Right renal pelvis (tissue), 4 donors: ENCODE results near the gene WNT16. TPM values are rescaled to one million over a fixed set of nuclear protein-coding genes. Genes with fewer than 3 reads are reported as not detected.
"Not testable (repeated sequence)": the region's sequence is repeated elsewhere in the genome, so short reads cannot be mapped to it uniquely, and the experiment has no call there.

Experiments used
- DNase-seq, 4 donors: peaks; one replicate each; pipeline ENCODE4 v3.0.0-alpha.2; 2013; ENCODE audit warnings: low read depth in 4 of 4, low spot score in 3 of 4, missing footprints in 1 of 4
- polyA plus RNA-seq, 4 donors: library from polyadenylated mRNA; unstranded; fragments of 120-200 nt; gene quantifications; one replicate each; pipeline ENCODE4 v1.2.1, GENCODE V29; 2013; ENCODE audit not compliant: insufficient read length in 4 of 4

Gene WNT16
- polyA plus RNA-seq = under 1 TPM in 2 of 4 donors, not detected in 2; 0.04 to 0.10 TPM

GRCh38 chr7:121328508-121329190 is at the start of gene WNT16:
Gene WNT16 (plus strand): TSS chr7:121329000. CDS start chr7:121329293, 293 bp downstream.
- DNase-seq = no peak

GRCh38 chr7:121279060-121279620 is 49.7 kb upstream of the WNT16 start:
- no peak for DNase-seq

GRCh38 chr7:121279822-121280221 is 49.0 kb upstream of the WNT16 start:
- DNase-seq = no peak

- DNase-seq = no peak
Measured at GRCh38 chr7:121280656-121281055, 48.1 kb upstream of the WNT16 start.

GRCh38 chr7:121282129-121282528 is 46.7 kb upstream of the WNT16 start:
- DNase-seq = no peak

- no peak for DNase-seq
Measured at GRCh38 chr7:121285066-121285667, 43.6 kb upstream of the WNT16 start.

GRCh38 chr7:121286186-121286585 is 42.6 kb upstream of the WNT16 start:
- DNase-seq = no peak

GRCh38 chr7:121286742-121287734 is 41.8 kb upstream of the WNT16 start:
- no peak for DNase-seq

GRCh38 chr7:121288894-121289293 is 39.9 kb upstream of the WNT16 start:
- DNase-seq = peak in 1 of 4 donors; percentile 9

- DNase-seq = not testable (repeated sequence)
Measured at GRCh38 chr7:121289930-121290329, 38.9 kb upstream of the WNT16 start.

- DNase-seq = no peak
Measured at GRCh38 chr7:121294448-121294992, 34.3 kb upstream of the WNT16 start.

- no peak for DNase-seq
Measured at GRCh38 chr7:121297843-121298242, 31.0 kb upstream of the WNT16 start.

GRCh38 chr7:121298831-121299239 is 30.0 kb upstream of the WNT16 start:
- no peak for DNase-seq

- DNase-seq = no peak
Measured at GRCh38 chr7:121300685-121301420, 27.9 kb upstream of the WNT16 start.

GRCh38 chr7:121301446-121302213 is 27.2 kb upstream of the WNT16 start:
- no peak for DNase-seq

- DNase-seq = no peak
Measured at GRCh38 chr7:121302214-121302745, 26.5 kb upstream of the WNT16 start.

- DNase-seq = no peak
Measured at GRCh38 chr7:121303422-121304101, 25.2 kb upstream of the WNT16 start.

GRCh38 chr7:121304102-121304658 is 24.6 kb upstream of the WNT16 start:
- no peak for DNase-seq
